Measurements from ENCODE around the gene TDRD9.

GRCh38 chr14:103910984-103911383, 17.3 kb upstream of the TDRD9 start:
- no peak for TF ChIP-seq CTCF (IDR thresholded peaks at IDR 0.05; ENCODE audit: low read length)
- no peak for TF ChIP-seq EZH2 (IDR thresholded peaks at IDR 0.05; ENCODE audit: borderline replicate concordance, low read length)
